Ishikawa (cell line): Measurements from ENCODE around the gene BTBD7.

Experiments used
- CEBPB ChIP-seq: IDR thresholded peaks from 2 replicates; pipeline ENCODE4 v1.6.1; 2012
- CREB1 ChIP-seq: IDR thresholded peaks from 2 replicates; pipeline ENCODE4 v1.6.1; 2012; ENCODE audit warnings: low read depth
- EGR1 ChIP-seq: IDR thresholded peaks from 2 replicates; pipeline ENCODE4 v1.6.1; 2012
- EP300 ChIP-seq: IDR thresholded peaks from 2 replicates; pipeline ENCODE4 v1.6.1; 2012; ENCODE audit warnings: borderline replicate concordance
- FOXM1 ChIP-seq: IDR thresholded peaks from 2 replicates; pipeline ENCODE4 v1.6.1; 2012; ENCODE audit warnings: low read depth, borderline replicate concordance
- MAX ChIP-seq: IDR thresholded peaks from 2 replicates; pipeline ENCODE4 v1.6.1; 2012
- NFIC ChIP-seq: IDR thresholded peaks from 2 replicates; pipeline ENCODE4 v1.6.1; 2012
- RAD21 ChIP-seq: IDR thresholded peaks from 2 replicates; pipeline ENCODE4 v1.6.1; 2012; ENCODE audit warnings: low read depth
- REST ChIP-seq: IDR thresholded peaks from 2 replicates; pipeline ENCODE4 v1.6.1; 2012; ENCODE audit warnings: low read depth, mild to moderate bottlenecking
- TAF1 ChIP-seq: IDR thresholded peaks from 2 replicates; pipeline ENCODE4 v1.6.1; 2012; ENCODE audit warnings: low read depth, mild to moderate bottlenecking
- TCF12 ChIP-seq: IDR thresholded peaks from 2 replicates; pipeline ENCODE4 v1.6.1; 2012; ENCODE audit warnings: low read depth
- TEAD4 ChIP-seq: IDR thresholded peaks from 2 replicates; pipeline ENCODE4 v1.6.1; 2012
- USF1 ChIP-seq: IDR thresholded peaks from 2 replicates; pipeline ENCODE4 v1.6.1; 2012
- YY1 ChIP-seq: IDR thresholded peaks from 2 replicates; pipeline ENCODE4 v1.6.1; 2012; ENCODE audit warnings: low read depth
- ZBTB7A ChIP-seq: IDR thresholded peaks from 2 replicates; pipeline ENCODE4 v1.6.1; 2012; ENCODE audit warnings: low read depth

Gene BTBD7

GRCh38 chr14:93274055-93274806 lies 58.6 kb downstream of the BTBD7 start:
- TF ChIP-seq EGR1, result no peak
- no peak for TF ChIP-seq CEBPB
- no peak for TF ChIP-seq EP300
- no peak for TF ChIP-seq FOXM1
- no peak for TF ChIP-seq YY1
- TF ChIP-seq NFIC, result no peak

GRCh38 chr14:93271111-93271510 lies 61.7 kb downstream of the BTBD7 start:
- TF ChIP-seq REST (no peak), USF1 (no peak), FOXM1 (no peak), TCF12 (no peak), EGR1 (no peak), ZBTB7A (no peak), TEAD4 (no peak), CREB1 (no peak), NFIC (no peak), MAX (no peak), CEBPB (no peak), RAD21 (no peak), YY1 (no peak), EP300 (no peak), TAF1 (no peak)

GRCh38 chr14:93269341-93270068 lies 63.3 kb downstream of the BTBD7 start:
- TF ChIP-seq CREB1 (no peak), YY1 (no peak), EGR1 (no peak), TAF1 (no peak), ZBTB7A (no peak), CEBPB (no peak), FOXM1 (no peak), TCF12 (no peak), MAX (no peak), EP300 (no peak), TEAD4 (no peak), USF1 (no peak), RAD21 (no peak), REST (no peak), NFIC (no peak)

GRCh38 chr14:93268406-93268805 lies 64.4 kb downstream of the BTBD7 start:
- TF ChIP-seq REST (no peak), CEBPB (no peak), FOXM1 (no peak), ZBTB7A (no peak), RAD21 (no peak), TAF1 (no peak), CREB1 (no peak), EGR1 (no peak), YY1 (no peak), TCF12 (no peak)
